ENCODE results near the gene DTD1.

GRCh38 chr20:18541741-18542140, 46.1 kb upstream of the DTD1 start:
- no peak for TF ChIP-seq CTCF (IDR thresholded peaks at IDR 0.05; ENCODE audit: borderline replicate concordance, extremely low read depth, low read length, poor library complexity, severe bottlenecking)
- no peak for TF ChIP-seq EZH2 (IDR thresholded peaks at IDR 0.05; ENCODE audit: borderline replicate concordance, low read depth, low read length, severe bottlenecking)
